ENCODE results near the gene CA9. TPM values are rescaled to one million over a fixed set of nuclear protein-coding genes. Genes with fewer than 3 reads are reported as not detected.
A peak's percentile ranks its signal among the peaks of the same experiment; 100 is the strongest.

Gene CA9
- total and polyA plus RNA-seq, 8 donors = 0.26 to 1.8 (median 1.3) TPM; not detected in 1

DNA sequence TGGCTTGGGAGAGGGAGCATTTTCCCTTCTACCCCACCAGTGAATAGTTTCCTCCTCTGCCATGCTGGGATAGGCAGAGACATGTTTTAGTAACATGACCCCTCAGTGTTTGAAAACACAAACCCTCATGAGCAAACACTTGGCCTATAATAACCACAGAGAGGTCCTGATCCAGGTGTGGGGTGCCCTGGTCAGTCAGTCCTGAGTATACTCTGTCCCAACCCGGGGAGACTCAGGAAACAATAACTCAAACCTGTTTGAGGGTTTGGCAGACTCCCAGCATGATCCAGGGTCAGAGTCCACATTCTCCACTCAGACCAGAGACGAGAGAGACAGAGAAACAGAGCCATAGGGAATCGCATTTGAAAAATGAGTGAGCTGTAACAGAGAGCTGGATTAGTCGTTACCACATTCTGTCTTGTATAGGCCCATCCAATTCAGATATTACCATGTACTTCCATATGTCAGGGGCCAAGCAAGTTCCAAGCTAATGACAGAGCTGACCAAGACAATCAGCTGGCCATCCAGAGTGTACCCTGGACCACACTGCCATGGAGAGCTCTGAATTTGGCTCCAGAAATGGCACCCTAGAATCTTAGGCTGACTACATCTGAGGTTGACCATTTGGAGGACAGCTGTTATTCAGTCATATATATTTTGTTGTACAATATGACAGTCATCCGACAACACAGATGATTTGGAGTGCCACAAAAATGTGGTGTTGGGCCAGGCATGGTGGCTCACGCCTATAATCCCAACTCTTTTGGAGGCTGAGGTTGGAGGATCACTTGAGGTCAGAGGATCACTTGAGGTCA is 4.2 kb upstream of the CA9 start:
- H3K4me3 ChIP-seq = no peak overlapping the region
- intact Hi-C loops (cut with DNase I) = loop anchor here in 1 of 2 donors (10.0 kb wide), 1 partner anchor 55 kb away; no protein-coding TSS in a partner anchor
- H3K36me3 ChIP-seq = no peaks in the 10 kb centered on the region
- TF ChIP-seq, protein P1, sequence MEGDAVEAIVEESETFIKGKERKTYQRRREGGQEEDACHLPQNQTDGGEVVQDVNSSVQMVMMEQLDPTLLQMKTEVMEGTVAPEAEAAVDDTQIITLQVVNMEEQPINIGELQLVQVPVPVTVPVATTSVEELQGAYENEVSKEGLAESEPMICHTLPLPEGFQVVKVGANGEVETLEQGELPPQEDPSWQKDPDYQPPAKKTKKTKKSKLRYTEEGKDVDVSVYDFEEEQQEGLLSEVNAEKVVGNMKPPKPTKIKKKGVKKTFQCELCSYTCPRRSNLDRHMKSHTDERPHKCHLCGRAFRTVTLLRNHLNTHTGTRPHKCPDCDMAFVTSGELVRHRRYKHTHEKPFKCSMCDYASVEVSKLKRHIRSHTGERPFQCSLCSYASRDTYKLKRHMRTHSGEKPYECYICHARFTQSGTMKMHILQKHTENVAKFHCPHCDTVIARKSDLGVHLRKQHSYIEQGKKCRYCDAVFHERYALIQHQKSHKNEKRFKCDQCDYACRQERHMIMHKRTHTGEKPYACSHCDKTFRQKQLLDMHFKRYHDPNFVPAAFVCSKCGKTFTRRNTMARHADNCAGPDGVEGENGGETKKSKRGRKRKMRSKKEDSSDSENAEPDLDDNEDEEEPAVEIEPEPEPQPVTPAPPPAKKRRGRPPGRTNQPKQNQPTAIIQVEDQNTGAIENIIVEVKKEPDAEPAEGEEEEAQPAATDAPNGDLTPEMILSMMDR (IDR thresholded peaks at IDR 0.05) = no peak
- H3K4me1 ChIP-seq = peaks cover 0 to 16% of the 10 kb centered on the region in 2 donors
- H3K27me3 ChIP-seq = peaks cover 0 to 4% of the 10 kb centered on the region in 2 donors
- H3K27ac ChIP-seq = no peak overlapping the region
- no peaks in the 10 kb centered on the region for H3K9me3 ChIP-seq
- ATAC-seq (no peak), DNase-seq (no peak)

DNA sequence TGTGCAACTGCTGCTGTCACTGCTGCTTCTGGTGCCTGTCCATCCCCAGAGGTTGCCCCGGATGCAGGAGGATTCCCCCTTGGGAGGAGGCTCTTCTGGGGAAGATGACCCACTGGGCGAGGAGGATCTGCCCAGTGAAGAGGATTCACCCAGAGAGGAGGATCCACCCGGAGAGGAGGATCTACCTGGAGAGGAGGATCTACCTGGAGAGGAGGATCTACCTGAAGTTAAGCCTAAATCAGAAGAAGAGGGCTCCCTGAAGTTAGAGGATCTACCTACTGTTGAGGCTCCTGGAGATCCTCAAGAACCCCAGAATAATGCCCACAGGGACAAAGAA is 265 bp downstream of the CA9 start:
- intact Hi-C loops (cut with DNase I) = no loop called here
- ATAC-seq (no peak), DNase-seq (no peak)
- Histone ChIP-seq H3K4me3 (no peak overlapping the region), H3K27me3 (peaks cover 9 to 30% of the 10 kb centered on the region in 2 donors), H3K4me1 (peaks cover 6 to 12% of the 10 kb centered on the region in 2 donors), H3K9me3 (no peaks in the 10 kb centered on the region), H3K36me3 (no peaks in the 10 kb centered on the region), H3K27ac (no peak overlapping the region)
- TF ChIP-seq, protein P1 (IDR thresholded peaks at IDR 0.05) = no peak

DNA sequence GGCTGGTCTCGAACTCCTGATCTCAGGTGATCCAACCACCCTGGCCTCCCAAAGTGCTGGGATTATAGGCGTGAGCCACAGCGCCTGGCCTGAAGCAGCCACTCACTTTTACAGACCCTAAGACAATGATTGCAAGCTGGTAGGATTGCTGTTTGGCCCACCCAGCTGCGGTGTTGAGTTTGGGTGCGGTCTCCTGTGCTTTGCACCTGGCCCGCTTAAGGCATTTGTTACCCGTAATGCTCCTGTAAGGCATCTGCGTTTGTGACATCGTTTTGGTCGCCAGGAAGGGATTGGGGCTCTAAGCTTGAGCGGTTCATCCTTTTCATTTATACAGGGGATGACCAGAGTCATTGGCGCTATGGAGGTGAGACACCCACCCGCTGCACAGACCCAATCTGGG is 1.5 kb downstream of the CA9 start:
- Histone ChIP-seq H3K36me3 (no peaks in the 10 kb centered on the region), H3K4me1 (peaks cover 6 to 12% of the 10 kb centered on the region in 2 donors), H3K27ac (no peak overlapping the region), H3K4me3 (peak overlapping the region in 1 of 2 donors; percentile 40), H3K27me3 (peaks cover 9 to 30% of the 10 kb centered on the region in 2 donors), H3K9me3 (no peaks in the 10 kb centered on the region)
- TF ChIP-seq, protein P1 (IDR thresholded peaks at IDR 0.05) = no peak
- intact Hi-C loops (cut with DNase I) = no loop called here
- DNase-seq (no peak), ATAC-seq (no peak)

DNA sequence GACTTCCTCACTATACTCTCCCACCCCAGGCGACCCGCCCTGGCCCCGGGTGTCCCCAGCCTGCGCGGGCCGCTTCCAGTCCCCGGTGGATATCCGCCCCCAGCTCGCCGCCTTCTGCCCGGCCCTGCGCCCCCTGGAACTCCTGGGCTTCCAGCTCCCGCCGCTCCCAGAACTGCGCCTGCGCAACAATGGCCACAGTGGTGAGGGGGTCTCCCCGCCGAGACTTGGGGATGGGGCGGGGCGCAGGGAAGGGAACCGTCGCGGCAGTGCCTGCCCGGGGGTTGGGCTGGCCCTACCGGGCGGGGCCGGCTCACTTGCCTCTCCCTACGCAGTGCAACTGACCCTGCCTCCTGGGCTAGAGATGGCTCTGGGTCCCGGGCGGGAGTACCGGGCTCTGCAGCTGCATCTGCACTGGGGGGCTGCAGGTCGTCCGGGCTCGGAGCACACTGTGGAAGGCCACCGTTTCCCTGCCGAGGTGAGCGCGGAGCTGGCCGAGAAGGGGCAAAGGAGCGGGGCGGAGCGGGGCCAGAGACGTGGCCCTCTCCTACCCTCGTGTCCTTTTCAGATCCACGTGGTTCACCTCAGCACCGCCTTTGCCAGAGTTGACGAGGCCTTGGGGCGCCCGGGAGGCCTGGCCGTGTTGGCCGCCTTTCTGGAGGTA is 2.1 kb downstream of the CA9 start:
- no peak overlapping the region for H3K27ac ChIP-seq
- peaks cover 6 to 12% of the 10 kb centered on the region in 2 donors for H3K4me1 ChIP-seq
- DNase-seq (peak; percentile 48 to 88 (median 74)), ATAC-seq (peak; percentile 84)
- peak overlapping the region; percentile 40 to 42 for H3K4me3 ChIP-seq
- TF ChIP-seq, protein P1 (IDR thresholded peaks at IDR 0.05) = no peak
- intact Hi-C loops (cut with DNase I) = no loop called here
- no peaks in the 10 kb centered on the region for H3K36me3 ChIP-seq
- H3K27me3 ChIP-seq = peaks cover 9 to 30% of the 10 kb centered on the region in 2 donors
- no peaks in the 10 kb centered on the region for H3K9me3 ChIP-seq

DNA sequence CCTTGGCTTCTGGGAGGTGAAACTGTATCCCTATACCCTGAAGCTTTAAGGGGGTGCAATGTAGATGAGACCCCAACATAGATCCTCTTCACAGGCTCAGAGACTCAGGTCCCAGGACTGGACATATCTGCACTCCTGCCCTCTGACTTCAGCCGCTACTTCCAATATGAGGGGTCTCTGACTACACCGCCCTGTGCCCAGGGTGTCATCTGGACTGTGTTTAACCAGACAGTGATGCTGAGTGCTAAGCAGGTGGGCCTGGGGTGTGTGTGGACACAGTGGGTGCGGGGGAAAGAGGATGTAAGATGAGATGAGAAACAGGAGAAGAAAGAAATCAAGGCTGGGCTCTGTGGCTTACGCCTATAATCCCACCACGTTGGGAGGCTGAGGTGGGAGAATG is 5.4 kb downstream of the CA9 start:
- Histone ChIP-seq H3K27ac (no peak overlapping the region), H3K4me3 (no peak overlapping the region), H3K9me3 (no peaks in the 10 kb centered on the region), H3K36me3 (peaks cover 0 to 8% of the 10 kb centered on the region in 2 donors), H3K4me1 (peaks cover 6 to 15% of the 10 kb centered on the region in 2 donors), H3K27me3 (peaks cover 9 to 27% of the 10 kb centered on the region in 2 donors)
- ATAC-seq (no peak), DNase-seq (no peak)
- intact Hi-C loops (cut with DNase I) = no loop called here
- TF ChIP-seq, protein P1 (IDR thresholded peaks at IDR 0.05) = no peak

All from left lung (tissue), 10 donors.